ENCODE data around the gene TMEM129.

The TMEM129 gene

DNA sequence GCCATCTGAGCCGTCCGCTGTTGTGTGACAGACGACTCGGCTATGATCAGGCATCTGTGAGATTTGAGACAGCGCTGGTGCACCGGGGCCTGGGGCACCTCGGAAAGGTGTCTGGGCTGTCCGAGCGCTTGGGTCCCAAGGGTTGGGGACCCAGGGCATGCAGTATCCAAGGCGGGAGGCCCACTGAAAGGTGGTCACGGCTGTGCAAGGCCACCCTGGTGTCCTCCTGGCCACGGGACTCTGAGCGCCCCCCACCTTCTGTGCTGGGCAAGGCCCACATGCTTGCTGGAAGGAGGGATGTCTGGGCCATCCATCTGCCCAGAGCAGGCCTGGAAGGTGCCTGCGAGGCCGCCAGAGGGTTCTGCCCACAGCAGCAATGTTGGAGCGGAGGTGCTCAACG, 20.1 kb upstream of the TMEM129 start:
- no peak for DNase-seq

- DNase-seq = no peak
Observed at GRCh38 chr4:1740021-1740545, 19.0 kb upstream of the TMEM129 start.

GRCh38 chr4:1739358-1739757, 18.2 kb upstream of the TMEM129 start:
- DNase-seq = no peak

GRCh38 chr4:1738410-1738809, 17.3 kb upstream of the TMEM129 start:
- no peak for DNase-seq

DNA sequence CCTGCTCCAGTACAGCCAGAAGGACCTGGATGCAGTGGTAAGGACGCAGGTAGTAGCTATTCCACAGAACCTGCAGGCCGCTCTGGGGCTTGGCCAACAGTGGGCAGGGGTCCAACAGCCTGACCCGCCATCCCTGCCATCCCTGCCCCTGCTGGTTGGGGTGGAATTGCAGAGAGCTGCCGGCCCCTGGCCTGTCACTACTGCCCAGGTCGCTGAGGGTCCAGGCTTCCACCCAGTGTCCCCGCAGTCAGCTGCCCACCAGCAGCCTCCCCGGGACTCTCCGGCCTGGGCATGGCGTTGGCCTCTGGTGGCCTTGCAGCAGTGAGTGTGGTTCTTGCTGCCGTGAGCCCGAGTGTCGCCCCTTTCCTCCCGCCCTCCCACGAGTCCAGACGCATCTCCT, 16.5 kb upstream of the TMEM129 start:
- no peak for DNase-seq

- DNase-seq = no peak
Observed at GRCh38 chr4:1736812-1737211, 15.7 kb upstream of the TMEM129 start.

DNA sequence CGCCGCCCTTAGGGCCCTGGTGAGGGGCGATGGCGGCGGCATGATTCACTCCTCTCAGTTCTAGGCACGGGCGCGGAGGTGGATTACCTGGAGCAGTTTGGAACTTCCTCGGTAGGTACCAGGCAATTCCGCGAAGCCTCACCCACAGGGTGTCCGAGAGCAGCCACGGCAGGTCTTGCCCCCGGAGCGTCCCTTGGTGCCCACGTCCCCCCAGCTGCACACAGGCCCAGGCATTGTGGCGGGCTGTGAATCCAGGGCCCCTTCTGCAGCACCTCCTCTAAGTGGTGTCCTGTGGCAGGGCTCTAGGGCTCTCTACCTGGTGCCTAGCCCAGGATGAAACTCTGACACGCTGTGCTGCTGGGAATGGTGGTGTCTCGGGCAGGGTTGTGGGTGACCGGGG, 14.1 kb upstream of the TMEM129 start:
- DNase-seq = no peak

DNA sequence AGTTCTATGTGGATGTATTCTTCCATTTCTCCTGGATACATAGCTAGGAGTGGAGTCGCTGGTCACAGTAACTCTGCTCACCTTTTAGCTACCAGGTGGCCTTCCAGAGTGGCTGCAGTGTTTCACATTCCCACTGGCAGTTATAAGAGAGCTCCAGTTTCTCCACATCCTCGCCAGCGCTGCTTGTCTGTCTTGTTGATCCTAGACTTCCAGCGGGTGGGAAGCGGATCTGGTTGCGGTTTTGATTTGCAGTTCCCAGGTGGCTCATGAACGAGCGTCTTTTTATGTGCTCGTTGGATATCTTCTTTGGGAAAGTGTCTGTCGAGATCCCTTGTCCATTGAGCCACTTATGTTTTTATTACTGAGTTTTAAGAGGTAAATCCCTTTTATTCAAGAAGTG, 11.8 kb upstream of the TMEM129 start:
- no peak for DNase-seq

GRCh38 chr4:1731180-1731579, 10.1 kb upstream of the TMEM129 start:
- DNase-seq = peak; percentile 52

GRCh38 chr4:1730532-1731135, 9.5 kb upstream of the TMEM129 start:
- no peak for DNase-seq

DNA sequence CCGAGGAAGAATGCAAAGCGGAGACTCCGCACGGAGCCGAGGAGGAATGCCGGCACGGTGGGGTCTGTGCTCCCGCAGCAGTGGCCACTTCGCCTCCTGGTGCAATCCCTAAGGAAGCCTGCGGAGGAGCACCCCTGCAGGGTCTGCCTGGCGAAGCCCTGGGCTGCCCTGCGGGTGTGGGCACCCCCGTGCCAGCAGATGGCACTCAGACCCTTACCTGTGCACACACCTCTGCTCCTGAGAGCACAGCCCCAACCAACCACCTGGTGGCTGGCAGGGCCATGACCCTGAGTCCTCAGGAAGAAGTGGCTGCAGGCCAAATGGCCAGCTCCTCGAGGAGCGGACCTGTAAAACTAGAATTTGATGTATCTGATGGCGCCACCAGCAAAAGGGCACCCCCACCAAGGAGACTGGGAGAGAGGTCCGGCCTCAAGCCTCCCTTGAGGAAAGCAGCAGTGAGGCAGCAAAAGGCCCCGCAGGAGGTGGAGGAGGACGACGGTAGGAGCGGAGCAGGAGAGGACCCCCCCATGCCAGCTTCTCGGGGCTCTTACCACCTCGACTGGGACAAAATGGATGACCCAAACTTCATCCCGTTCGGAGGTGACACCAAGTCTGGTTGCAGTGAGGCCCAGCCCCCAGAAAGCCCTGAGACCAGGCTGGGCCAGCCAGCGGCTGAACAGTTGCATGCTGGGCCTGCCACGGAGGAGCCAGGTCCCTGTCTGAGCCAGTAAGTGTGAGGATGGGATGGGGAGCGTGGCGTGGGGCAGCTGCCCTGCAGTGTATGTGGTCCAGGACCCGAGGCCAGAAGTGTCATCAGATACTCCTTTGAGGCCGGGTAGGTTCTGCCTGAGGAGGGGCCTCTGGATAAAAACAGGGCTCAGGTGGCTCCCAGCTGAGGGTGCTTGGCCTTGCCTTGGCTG, 7.2 kb upstream of the TMEM129 start:
- no peak for DNase-seq

DNA sequence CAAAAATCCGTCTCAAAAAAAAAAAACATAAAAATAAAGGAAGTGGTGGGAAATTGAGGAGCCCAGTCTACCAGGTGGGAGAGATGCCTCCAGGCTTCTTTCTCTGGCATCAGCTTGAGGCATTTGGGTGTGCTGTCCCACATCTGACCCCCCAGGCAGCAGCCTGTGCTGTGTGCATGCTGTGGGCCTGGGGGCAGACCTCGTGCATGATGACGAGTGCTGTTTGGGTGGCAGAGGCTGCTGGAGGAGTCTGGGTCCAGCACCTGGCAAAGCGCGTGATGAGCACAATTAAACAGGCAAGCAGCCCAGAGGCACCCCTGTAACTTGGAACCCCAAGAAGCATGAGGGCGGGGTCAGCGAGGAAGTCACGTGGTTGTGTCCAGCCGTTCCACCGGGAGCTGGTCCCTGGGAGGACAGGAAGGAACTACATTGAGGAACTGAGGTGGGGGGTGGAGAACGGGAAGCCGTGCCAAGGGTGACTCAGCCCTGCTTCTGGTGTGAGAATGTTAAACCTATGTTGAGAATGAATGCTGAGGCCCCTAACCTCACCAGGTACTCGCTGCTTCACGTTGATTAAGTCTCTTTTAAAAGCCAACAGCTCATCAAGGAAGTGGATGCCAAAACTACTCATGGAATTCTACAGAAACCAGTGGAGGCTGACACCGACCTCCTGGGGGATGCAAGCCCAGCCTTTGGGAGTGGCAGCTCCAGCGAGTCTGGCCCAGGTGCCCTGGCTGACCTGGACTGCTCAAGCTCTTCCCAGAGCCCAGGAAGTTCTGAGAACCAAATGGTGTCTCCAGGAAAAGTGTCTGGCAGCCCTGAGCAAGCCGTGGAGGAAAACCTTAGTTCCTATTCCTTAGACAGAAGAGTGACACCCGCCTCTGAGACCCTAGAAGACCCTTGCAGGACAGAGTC, 6.3 kb upstream of the TMEM129 start:
- no peak for DNase-seq

GRCh38 chr4:1726146-1726934, 5.2 kb upstream of the TMEM129 start:
- DNase-seq = peak; percentile 24

- no peak for DNase-seq
Observed at GRCh38 chr4:1725521-1725920, 4.4 kb upstream of the TMEM129 start.

DNA sequence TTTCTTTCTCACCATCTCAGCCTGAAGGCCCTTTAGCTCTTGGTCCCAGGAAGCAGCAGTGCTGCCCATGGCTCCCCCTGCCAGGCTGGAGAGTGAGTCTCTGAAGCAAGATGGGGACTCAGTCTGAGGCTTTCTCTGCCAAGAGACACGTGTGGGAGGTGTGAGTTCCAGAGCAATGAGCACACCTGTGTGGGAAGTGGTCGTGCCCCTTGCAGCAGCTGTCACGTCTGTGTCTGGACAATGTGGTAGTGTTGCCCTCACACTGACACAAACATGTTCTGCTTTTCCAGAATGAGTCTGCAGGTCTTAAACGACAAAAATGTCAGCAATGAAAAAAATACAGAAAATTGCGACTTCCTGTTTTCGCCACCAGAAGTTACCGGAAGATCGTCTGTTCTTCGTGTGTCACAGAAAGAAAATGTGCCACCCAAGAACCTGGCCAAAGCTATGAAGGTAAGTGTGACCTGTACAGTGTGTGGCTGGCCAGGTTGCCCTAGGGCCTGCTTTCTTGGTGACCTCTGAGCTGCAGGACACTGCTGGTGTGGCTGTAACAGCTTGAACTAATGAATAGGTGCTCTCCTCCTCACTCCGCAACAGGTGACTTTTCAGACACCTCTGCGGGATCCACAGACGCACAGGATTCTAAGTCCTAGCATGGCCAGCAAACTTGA, 2.1 kb upstream of the TMEM129 start:
- no peak for DNase-seq

GRCh38 chr4:1722551-1723118, 1.5 kb upstream of the TMEM129 start:
- no peak for DNase-seq

- no peak for DNase-seq
Observed at GRCh38 chr4:1721666-1722550, 785 bp upstream of the TMEM129 start.

- DNase-seq = no peak
Observed at GRCh38 chr4:1720163-1720983, 750 bp downstream of the TMEM129 start.

GRCh38 chr4:1718095-1718850, 2.9 kb downstream of the TMEM129 start:
- no peak for DNase-seq
